NCI-H1930 (cell line): ENCODE measurements around the gene CFAP61.
A peak's percentile ranks its signal among the peaks of the same experiment; 100 is the strongest.

Experiments
- DNase-seq, 2 experiments: peaks; one replicate each; lab custom pipeline; 2025; lab: John Stamatoyannopoulos, UW

The CFAP61 gene

DNA sequence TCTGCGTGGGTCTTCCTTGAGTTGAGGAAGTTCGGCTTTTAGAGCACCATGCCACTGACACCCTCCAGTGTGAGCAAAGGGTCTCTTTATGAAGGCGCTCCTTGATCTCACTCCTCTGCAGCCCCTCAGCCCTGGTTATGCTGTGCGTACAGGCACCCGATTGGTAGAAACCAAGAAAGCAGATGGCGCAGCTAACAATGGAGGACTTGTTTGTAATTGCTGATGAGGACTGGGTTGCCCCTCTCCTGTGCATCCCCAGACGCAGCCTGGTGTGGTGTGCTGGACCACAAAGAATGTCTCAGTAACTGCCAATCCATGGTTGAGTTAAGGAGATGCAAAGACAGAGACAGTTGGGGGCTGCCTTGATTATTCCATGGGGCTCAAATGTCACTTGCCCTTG, 345.8 kb downstream of the CFAP61 start:
- no peak for DNase-seq

GRCh38 chr20:20399531-20400500, 347.5 kb downstream of the CFAP61 start:
- DNase-seq, result no peak

DNA sequence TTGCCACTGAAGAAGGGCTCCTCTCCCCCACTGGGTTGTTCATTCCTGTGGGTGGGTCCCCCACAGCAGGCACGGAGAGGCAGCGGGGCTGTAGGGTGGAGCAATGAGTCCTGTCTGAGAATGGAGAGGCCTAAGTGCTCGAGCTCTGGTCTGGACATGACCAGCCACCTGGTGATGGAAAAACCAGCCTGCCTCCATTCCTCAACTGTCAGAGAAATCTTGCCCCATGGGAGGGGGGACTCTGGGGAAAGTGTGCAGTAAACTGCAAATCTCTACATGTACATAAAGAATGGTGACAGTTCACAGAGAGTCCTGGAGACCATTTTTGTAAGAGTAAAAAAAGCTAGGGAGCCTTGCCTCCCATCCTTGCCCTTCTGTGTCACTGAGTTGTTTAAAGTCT, 349.7 kb downstream of the CFAP61 start:
- no peak for DNase-seq

GRCh38 chr20:20404633-20405032, 352.3 kb downstream of the CFAP61 start:
- DNase-seq, result no peak

- no peak for DNase-seq
Observed at GRCh38 chr20:20405623-20406022, 353.3 kb downstream of the CFAP61 start.

DNA sequence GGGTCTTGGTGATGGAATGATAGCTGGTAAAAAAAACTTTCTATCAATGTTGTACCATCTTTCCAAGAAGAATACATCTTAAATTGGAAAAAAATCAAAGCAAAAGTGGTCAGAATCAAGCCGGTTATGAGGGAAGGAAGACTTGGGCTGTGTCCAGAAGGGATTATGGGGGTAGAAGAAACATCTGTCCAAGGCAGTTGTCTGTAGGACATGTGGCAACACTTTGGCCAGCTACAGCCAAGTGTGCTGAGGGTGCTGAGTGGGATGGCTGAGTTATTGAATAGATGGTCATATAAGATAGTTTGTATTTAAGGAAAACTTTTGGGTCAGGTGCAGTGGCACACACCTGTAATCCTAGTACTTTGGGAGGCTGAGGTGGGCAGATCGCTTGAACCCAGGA, 354.0 kb downstream of the CFAP61 start:
- DNase-seq, result no peak

- DNase-seq, result peak in 1 of 2 experiments; percentile 31
Observed at GRCh38 chr20:20407891-20408805, 355.8 kb downstream of the CFAP61 start.

GRCh38 chr20:20409331-20409730, 357.0 kb downstream of the CFAP61 start:
- no peak for DNase-seq
